Femur (tissue), 1 donor: ENCODE measurements around the gene CEACAM6.
"Not testable (repeated sequence)": the region's sequence is repeated elsewhere in the genome, so short reads cannot be mapped to it uniquely, and the experiment has no call there.

Source experiments
- DNase-seq: peaks from one replicate; pipeline ENCODE4 v3.0.0-alpha.2; 2017

Gene CEACAM6

DNA sequence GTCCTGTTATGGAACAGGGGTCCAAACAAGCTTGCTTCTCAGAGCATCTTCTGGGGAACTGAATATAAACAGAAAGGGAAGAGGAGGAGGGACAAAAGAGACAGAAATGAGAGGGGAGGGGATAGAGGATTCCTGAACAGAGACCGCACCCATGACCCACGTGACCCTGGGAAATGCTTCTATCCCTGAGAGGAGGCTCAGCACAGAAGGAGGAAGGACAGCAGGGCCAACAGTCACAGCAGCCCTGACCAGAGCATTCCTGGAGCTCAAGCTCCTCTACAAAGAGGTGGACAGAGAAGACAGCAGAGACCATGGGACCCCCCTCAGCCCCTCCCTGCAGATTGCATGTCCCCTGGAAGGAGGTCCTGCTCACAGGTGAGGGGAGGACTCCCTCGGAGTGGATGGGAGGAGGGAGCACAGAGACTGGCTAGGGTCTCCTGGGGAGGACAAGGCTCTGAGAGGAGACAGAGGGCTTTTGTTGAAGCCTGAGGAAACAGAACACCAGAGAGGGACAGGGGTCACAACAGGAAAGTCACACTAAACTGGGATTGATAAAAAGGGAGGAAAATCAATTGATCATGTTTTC, at the start of gene CEACAM6:
CEACAM6 (plus strand) TSS at position 203 of the 586 bp plus-strand sequence; CDS start at position 312, 109 bp downstream.
- DNase-seq, result no peak

DNA sequence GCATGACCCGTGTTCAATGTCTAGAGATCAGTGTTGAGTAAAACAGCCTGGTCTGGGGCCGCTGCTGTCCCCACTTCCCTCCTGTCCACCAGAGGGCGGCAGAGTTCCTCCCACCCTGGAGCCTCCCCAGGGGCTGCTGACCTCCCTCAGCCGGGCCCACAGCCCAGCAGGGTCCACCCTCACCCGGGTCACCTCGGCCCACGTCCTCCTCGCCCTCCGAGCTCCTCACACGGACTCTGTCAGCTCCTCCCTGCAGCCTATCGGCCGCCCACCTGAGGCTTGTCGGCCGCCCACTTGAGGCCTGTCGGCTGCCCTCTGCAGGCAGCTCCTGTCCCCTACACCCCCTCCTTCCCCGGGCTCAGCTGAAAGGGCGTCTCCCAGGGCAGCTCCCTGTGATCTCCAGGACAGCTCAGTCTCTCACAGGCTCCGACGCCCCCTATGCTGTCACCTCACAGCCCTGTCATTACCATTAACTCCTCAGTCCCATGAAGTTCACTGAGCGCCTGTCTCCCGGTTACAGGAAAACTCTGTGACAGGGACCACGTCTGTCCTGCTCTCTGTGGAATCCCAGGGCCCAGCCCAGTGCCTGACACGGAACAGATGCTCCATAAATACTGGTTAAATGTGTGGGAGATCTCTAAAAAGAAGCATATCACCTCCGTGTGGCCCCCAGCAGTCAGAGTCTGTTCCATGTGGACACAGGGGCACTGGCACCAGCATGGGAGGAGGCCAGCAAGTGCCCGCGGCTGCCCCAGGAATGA, 48.4 kb upstream of the CEACAM6 start:
- DNase-seq, result no peak

DNA sequence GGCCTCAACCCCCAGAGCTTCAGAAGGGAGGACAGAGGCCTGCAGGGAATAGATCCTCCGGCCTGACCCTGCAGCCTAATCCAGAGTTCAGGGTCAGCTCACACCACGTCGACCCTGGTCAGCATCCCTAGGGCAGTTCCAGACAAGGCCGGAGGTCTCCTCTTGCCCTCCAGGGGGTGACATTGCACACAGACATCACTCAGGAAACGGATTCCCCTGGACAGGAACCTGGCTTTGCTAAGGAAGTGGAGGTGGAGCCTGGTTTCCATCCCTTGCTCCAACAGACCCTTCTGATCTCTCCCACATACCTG, 47.9 kb upstream of the CEACAM6 start:
- DNase-seq, result no peak

- DNase-seq, result no peak
Observed at GRCh38 chr19:41707871-41708371, 47.4 kb upstream of the CEACAM6 start.

- DNase-seq, result no peak
Observed at GRCh38 chr19:41708481-41708880, 46.8 kb upstream of the CEACAM6 start, which contains the start of gene CEACAM5. CEACAM5 (plus strand) TSS chr19:41708626; CDS start chr19:41708732, 106 bp downstream.

DNA sequence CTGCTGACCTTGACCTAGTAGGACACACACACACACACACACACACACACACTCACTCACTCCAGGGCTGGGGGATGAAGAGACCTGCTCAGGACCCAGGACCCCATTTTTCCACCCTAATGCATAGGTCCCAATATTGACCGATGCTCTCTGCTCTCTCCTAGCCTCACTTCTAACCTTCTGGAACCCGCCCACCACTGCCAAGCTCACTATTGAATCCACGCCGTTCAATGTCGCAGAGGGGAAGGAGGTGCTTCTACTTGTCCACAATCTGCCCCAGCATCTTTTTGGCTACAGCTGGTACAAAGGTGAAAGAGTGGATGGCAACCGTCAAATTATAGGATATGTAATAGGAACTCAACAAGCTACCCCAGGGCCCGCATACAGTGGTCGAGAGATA, 45.8 kb upstream of the CEACAM6 start:
- DNase-seq, result not testable (repeated sequence)

- no peak for DNase-seq
Observed at GRCh38 chr19:41709951-41710645, 45.2 kb upstream of the CEACAM6 start.

DNA sequence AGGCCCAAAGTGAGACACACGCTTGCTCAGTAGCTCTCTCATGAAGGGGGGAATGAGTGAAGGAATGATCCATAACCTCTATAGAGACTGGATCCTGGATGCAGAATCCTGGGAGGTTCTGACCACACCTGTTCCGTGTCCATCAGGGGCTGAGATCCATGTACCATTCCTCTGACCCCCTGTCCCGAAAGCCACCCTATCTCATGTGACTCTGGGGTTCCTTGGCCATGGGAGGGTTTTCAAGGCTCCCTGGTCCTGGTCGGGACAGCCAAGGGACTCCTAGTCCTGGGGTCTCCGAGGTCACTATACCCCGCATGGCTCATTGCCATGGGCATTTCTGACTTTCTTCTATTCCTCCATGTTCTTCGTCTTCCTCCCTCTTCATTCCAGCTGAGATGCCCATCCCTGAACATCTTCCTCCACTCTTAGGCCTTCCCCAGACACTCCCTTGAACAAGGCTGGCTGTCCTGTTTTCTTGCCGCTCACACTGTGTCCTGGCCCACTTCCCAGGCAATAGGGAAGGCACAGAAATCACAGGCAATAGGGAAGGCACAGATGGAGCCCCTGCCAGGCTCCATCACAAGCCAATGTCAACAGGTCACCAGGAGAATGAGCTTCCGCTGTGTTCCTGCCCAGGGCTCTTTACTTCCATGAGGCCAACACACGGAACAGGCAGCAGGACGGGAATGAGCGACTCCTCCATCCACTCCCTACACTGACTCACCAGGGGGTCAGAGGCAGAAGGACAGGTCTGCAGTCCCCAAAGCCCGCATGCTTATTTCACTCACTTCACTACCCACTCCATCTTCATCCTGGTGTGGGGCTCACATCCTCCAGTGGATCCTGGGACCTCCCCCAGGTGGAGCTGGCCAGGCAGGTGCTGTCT, 43.7 kb upstream of the CEACAM6 start:
- DNase-seq, result no peak

GRCh38 chr19:41714598-41714997, 40.7 kb upstream of the CEACAM6 start:
- no peak for DNase-seq

DNA sequence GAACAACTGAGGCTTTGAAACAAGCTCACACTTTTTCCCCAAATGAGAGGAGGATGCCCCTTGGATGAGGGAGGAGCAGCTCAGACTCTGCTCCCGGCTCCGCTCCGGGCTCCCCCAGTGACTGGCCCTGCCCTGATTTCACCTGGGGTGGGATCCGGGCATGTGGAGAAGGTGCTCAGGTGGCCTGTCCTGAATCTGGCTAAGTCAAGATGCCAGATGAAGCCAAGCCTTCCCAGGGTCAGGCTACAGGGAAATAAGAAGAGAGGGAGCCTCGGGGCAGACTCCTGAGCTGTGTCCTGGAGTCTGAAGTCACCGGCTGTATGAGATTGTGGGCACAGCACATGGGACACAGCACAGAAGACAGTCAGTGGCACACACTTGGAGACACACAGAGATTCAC, 36.6 kb upstream of the CEACAM6 start:
- DNase-seq, result no peak

- no peak for DNase-seq
Observed at GRCh38 chr19:41720103-41720502, 35.2 kb upstream of the CEACAM6 start.

DNA sequence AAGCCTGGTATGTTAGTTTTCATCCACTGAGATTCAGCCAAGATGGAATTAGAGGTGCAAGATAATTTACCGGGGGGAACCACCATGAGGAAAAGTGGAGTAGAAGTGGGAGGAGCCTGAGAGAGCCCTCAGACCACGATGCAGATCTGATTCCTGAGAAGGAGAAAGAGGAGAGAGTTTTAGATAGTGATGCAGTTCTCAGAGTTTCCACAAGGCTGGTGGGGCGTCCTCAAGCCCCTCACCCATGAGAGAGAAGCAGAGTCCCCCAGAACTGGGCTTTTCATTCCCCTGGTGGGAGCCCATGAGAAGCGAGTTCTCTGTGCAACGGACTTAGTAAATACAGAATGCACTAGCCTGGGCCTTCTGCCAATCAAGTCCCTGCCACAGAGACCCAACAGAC, 28.8 kb upstream of the CEACAM6 start:
- DNase-seq, result no peak

- DNase-seq, result no peak
Observed at GRCh38 chr19:41734156-41734555, 21.2 kb upstream of the CEACAM6 start.

DNA sequence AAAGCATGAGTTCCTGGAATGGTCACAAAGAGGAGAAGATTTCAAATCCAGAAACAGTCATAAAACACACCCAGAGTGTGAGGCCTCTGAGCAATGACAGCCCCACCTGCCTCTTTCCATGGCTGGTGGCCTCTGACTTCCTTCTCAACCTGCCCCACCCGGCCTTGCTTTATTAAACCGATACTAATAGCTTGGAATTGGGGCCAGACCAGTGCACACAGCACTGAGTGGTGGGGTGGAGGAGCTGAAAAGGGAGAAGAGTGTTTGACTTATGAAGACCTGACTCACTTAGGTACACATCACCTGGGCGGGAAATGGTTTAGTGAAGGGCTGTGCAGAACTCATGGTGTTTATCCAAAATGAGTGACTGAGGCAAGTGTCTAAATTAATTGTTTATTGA, 20.7 kb upstream of the CEACAM6 start:
- no peak for DNase-seq

GRCh38 chr19:41735071-41735600, 20.2 kb upstream of the CEACAM6 start:
- no peak for DNase-seq

GRCh38 chr19:41739361-41739760, 16.0 kb upstream of the CEACAM6 start:
- DNase-seq, result no peak

GRCh38 chr19:41740415-41741243, 14.7 kb upstream of the CEACAM6 start:
- no peak for DNase-seq

- DNase-seq, result no peak
Observed at GRCh38 chr19:41741244-41741554, 14.1 kb upstream of the CEACAM6 start.

DNA sequence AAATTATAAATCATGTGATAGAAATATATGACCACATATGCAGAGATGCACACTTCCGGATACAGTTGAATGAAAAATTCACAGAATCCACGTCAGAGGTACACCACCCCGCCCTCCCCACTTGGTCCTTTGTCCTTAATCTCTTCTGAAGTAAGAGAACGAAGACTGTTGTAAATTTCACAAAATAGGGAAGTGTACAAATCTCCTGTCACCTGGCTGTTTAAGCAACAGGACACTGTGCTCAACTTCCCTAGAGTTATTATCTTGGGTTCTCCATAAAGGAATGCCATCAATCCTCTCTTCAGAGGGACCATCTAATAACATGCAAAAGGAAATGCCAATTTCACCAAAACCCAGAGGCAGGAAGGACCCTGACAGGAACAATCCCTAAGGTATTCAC, 10.5 kb upstream of the CEACAM6 start:
- no peak for DNase-seq

DNA sequence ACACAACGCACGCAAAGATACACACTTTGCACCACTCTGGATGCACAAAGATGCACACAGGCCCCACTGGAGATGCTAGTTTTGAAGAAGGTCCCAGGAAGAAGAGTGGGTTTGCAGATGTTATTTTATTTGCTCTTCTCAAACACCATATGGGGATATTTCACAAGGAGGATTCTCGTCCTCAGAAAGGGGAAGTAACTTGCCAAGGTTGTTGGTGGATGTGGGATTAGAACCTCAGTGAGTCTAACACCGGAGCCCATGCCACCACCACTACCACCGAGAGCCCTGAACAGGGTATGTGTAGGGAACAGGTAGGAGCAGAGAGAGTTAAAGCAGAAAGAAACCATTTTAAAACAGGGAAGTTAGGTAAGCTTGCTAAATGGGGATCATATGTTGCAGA, 9.6 kb upstream of the CEACAM6 start:
- no peak for DNase-seq

DNA sequence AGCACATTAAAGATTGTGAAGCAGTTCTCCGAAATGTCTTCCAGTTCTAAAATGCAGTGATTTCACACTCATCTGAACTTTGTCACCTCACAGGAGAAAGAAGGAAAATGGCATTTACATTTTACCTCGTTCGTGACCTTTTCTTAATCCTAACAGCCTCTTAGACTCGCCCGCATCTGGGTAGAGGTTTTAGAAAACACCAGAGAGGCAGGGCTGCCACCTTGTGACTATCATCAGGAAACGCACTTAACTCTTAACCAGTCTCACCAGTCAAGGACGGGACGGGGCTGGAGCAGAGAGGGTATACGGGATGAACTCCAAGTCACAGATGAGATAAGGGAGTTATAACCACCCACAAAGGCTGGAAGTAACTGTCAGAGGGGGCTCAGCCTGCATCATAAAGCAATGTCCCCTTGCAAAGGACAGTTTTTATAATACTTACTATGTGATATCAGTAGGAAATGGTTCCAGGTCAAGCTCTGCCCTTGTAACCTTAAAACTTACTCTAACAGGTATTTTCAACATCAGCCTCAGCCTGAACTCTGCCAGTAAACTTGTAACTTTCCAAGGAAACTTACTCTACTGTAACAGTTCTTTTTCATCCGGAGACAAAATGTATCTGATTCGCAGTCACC, 8.6 kb upstream of the CEACAM6 start:
- DNase-seq, result no peak
